ENCODE measurements around the gene ADAMTS12. TPM values are rescaled to one million over a fixed set of nuclear protein-coding genes. Genes with fewer than 3 reads are reported as not detected.

The ADAMTS12 gene
- total and polyA plus RNA-seq, 2 of the 8 experiments (the other 6 are each of a cell fraction or from before 2014, with no cell fraction given), result 6.4 to 12.8 TPM

GRCh38 chr5:33611877-33612276 is 279.9 kb downstream of the ADAMTS12 start:
- Histone ChIP-seq H2BK120ac (replicated peaks; ENCODE audit: low read depth, low read length) (no peak overlapping the region), H3K56ac (replicated peaks; ENCODE audit: insufficient read length, low read depth, low read length) (no peak overlapping the region), H2BK12ac (ENCODE audit: low read depth, low read length) (no peak overlapping the region), H3K4ac (replicated peaks; ENCODE audit: insufficient read length, low read depth, low read length) (no peak overlapping the region), H3K23me2 (ENCODE audit: low read depth, low read length) (no peaks in the 10 kb centered on the region), H4K5ac (ENCODE audit: insufficient read length, low read depth, low read length) (no peak overlapping the region), H2AK5ac (ENCODE audit: low read depth, low read length) (no peak overlapping the region), H2AFZ (ENCODE audit: low read length) (no peak overlapping the region), H3K27ac (ENCODE audit: low read depth, low read length) (no peak overlapping the region), H3K4me2 (ENCODE audit: insufficient read depth in 1 of 2, low read depth in 2 of 2, low read length in 2 of 2) (no peak overlapping the region), H3K27me3 (replicated peaks in 1 of 4; ENCODE audit: control insufficient read depth in 3 of 4, extremely low read depth in 1 of 4, insufficient read depth in 3 of 4, low read length in 3 of 4) (no peaks in the 10 kb centered on the region), H3K36me3 (ENCODE audit: control insufficient read depth in 2 of 4, insufficient read depth in 4 of 4, low read length in 3 of 4) (no peaks in the 10 kb centered on the region), H4K8ac (ENCODE audit: extremely low read depth, insufficient read depth, low read length) (no peak overlapping the region), H2BK20ac (ENCODE audit: low read length) (no peak overlapping the region), H3K79me2 (ENCODE audit: control insufficient read depth in 1 of 2, insufficient read depth in 2 of 2, low read length in 2 of 2) (no peaks in the 10 kb centered on the region), H3K4me1 (replicated peaks in 1 of 4; ENCODE audit: control insufficient read depth in 3 of 4, insufficient read depth in 4 of 4, low read length in 3 of 4) (peaks cover 0 to 6% (median under 1%) of the 10 kb centered on the region in 4 experiments; a peak in 3 of 7 replicates), H4K91ac (replicated peaks; ENCODE audit: insufficient read length, low read length) (no peak overlapping the region), H4K20me1 (replicated peaks in 1 of 2; ENCODE audit: control insufficient read depth in 1 of 2, insufficient read depth in 2 of 2, low read length in 2 of 2) (no peaks in the 10 kb centered on the region), H3K9me3 (ENCODE audit: insufficient read depth in 2 of 2, low read depth in 1 of 2, low read length in 1 of 2) (no peaks in the 10 kb centered on the region), H3K23ac (ENCODE audit: insufficient read length) (no peak overlapping the region), H3K9ac (replicated peaks in 1 of 4; ENCODE audit: extremely low read depth in 1 of 4, low read depth in 3 of 4, low read length in 3 of 4) (no peak overlapping the region), H2BK5ac (ENCODE audit: low read depth, low read length) (no peak overlapping the region), H3K18ac (ENCODE audit: extremely low read depth, low read length) (no peak overlapping the region), H3K79me1 (ENCODE audit: low read depth, low read length) (no peaks in the 10 kb centered on the region), H3K14ac (ENCODE audit: insufficient read length) (no peak overlapping the region), H3K4me3 (ENCODE audit: extremely low read depth in 1 of 4, insufficient read depth in 2 of 4, low read depth in 3 of 4, low read length in 4 of 4) (no peak overlapping the region), H2BK15ac (ENCODE audit: low read length) (no peak overlapping the region)
- 95% methylated on average over 1 of the region's 1 CpG; no CpG with 5 or more reads in 1 of the 2 experiments for WGBS, 2 experiments (ENCODE audit: extremely low coverage in 1 of 2, insufficient coverage in 1 of 2, insufficient read length in 1 of 2, insufficient replicate concordance in 2 of 2, low coverage in 1 of 2, low lambda C conversion rate in 2 of 2, missing lambda C conversion rate in 1 of 2)
- FAIRE-seq (no peak), DNase-seq (ENCODE audit: low read depth in 1 of 2, low spot score in 2 of 2) (no peak)
- ChIA-PET POLR2A (ENCODE audit: partially characterized antibody) (no interaction called here), CTCF (ENCODE audit: partially characterized antibody) (no interaction called here)
- TF ChIP-seq CHD1 (IDR thresholded peaks at IDR 0.05; ENCODE audit: low read depth, low read length) (no peak), MAFK (IDR thresholded peaks at IDR 0.05; ENCODE audit: low read depth, low read length) (no peak), CBX8 (IDR thresholded peaks at IDR 0.05; ENCODE audit: borderline replicate concordance, low read depth, low read length) (no peak), HDAC6 (IDR thresholded peaks at IDR 0.05; ENCODE audit: low read depth, low read length) (no peak), KDM5A (IDR thresholded peaks at IDR 0.05; ENCODE audit: low read length) (no peak)

Measured in H1 (cell line).